Measurements from ENCODE around the gene INPP5K.
A peak's percentile ranks its signal among the peaks of the same experiment; 100 is the strongest.

The INPP5K gene

GRCh38 chr17:1486802-1487695 lies 29.4 kb downstream of the INPP5K start:
- Mint-ChIP-seq H3K27ac (peak overlapping the region; percentile 64 to 82), H3K4me3 (peak overlapping the region; percentile 87 to 88), H3K27me3 (peaks cover 4% of the 10 kb centered on the region), H3K4me1 (peaks cover 50% of the 10 kb centered on the region), H3K9me3 (no peaks in the 10 kb centered on the region)
- ATAC-seq: peak; percentile 62
- peak; percentile 78 to 88 for DNase-seq

- H3K27ac Mint-ChIP-seq: no peak overlapping the region
These were observed 30.7 kb downstream of the INPP5K start for GRCh38 chr17:1485423-1486376.

GRCh38 chr17:1484676-1485422 lies 31.6 kb downstream of the INPP5K start:
- peak in 1 of 2 donors; percentile 52 for DNase-seq
- no peaks in the 10 kb centered on the region for H3K9me3 Mint-ChIP-seq
- peaks cover 35% of the 10 kb centered on the region for H3K4me1 Mint-ChIP-seq
- peak overlapping the region in 1 of 2 donors; percentile 74 for H3K27ac Mint-ChIP-seq
- peak overlapping the region; percentile 77 for H3K4me3 Mint-ChIP-seq
- ATAC-seq: peak; percentile 27
- H3K27me3 Mint-ChIP-seq: no peaks in the 10 kb centered on the region

More at GRCh38 chr17:1485423-1486376, 30.7 kb downstream of the INPP5K start:
- peaks cover 41% of the 10 kb centered on the region for H3K4me1 Mint-ChIP-seq
- H3K27me3 Mint-ChIP-seq: no peaks in the 10 kb centered on the region
- peak overlapping the region; percentile 77 to 88 for H3K4me3 Mint-ChIP-seq
- ATAC-seq (peak; percentile 57), DNase-seq (peak; percentile 64 to 66)
- no peaks in the 10 kb centered on the region for H3K9me3 Mint-ChIP-seq

GRCh38 chr17:1484060-1484535 lies 32.3 kb downstream of the INPP5K start:
- no peak for DNase-seq
- H3K27ac Mint-ChIP-seq: no peak overlapping the region
- no peaks in the 10 kb centered on the region for H3K9me3 Mint-ChIP-seq
- H3K27me3 Mint-ChIP-seq: no peaks in the 10 kb centered on the region
- peaks cover 35% of the 10 kb centered on the region for H3K4me1 Mint-ChIP-seq
- peak overlapping the region; percentile 15 to 31 for H3K4me3 Mint-ChIP-seq
- ATAC-seq: no peak

GRCh38 chr17:1482680-1483079 lies 33.7 kb downstream of the INPP5K start:
- Mint-ChIP-seq H3K9me3 (no peaks in the 10 kb centered on the region), H3K27me3 (no peaks in the 10 kb centered on the region), H3K4me3 (no peak overlapping the region), H3K27ac (no peak overlapping the region), H3K4me1 (peaks cover 23% of the 10 kb centered on the region)
- ATAC-seq (no peak), DNase-seq (no peak)

DNA sequence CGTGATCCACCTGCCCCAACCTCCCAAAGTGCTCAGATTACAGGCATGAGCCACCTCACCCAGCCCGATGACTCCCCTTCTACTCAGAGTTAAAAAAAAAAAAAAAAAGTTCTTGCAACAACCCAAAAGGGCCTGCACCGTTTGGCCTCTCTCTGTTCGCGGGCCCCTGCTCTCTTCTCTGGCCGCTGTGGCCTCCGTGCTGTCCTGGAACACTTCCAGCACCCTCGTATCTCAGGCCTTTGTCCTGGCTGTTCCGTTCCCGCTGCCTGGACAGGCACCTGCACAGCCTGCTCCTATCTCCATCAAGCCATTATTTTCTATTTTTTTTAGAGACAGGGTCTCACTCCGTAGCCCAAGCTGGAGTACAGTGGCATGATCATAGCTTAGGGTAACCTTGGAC lies 34.7 kb downstream of the INPP5K start:
- Mint-ChIP-seq H3K27ac (no peak overlapping the region), H3K27me3 (no peaks in the 10 kb centered on the region), H3K4me1 (peaks cover 13% of the 10 kb centered on the region), H3K4me3 (no peak overlapping the region), H3K9me3 (no peaks in the 10 kb centered on the region)
- ATAC-seq (no peak), DNase-seq (no peak)

GRCh38 chr17:1480747-1481465 lies 35.5 kb downstream of the INPP5K start:
- no peak for ATAC-seq
- Mint-ChIP-seq H3K27ac (no peak overlapping the region), H3K4me3 (no peak overlapping the region), H3K9me3 (no peaks in the 10 kb centered on the region), H3K27me3 (no peaks in the 10 kb centered on the region), H3K4me1 (peaks cover 9% of the 10 kb centered on the region)
- DNase-seq: no peak

GRCh38 chr17:1478418-1478817 lies 38.0 kb downstream of the INPP5K start:
- no peak for ATAC-seq
- no peak for DNase-seq

GRCh38 chr17:1475321-1475854 lies 41.0 kb downstream of the INPP5K start:
- H3K4me3 Mint-ChIP-seq: no peak overlapping the region
- peaks cover 32% of the 10 kb centered on the region for H3K27me3 Mint-ChIP-seq
- H3K9me3 Mint-ChIP-seq: no peaks in the 10 kb centered on the region
- no peak overlapping the region for H3K27ac Mint-ChIP-seq
- no peak for ATAC-seq
- peaks cover 20% of the 10 kb centered on the region for H3K4me1 Mint-ChIP-seq
- no peak for DNase-seq

More at GRCh38 chr17:1478418-1478817, 38.0 kb downstream of the INPP5K start:
- H3K9me3 Mint-ChIP-seq: no peaks in the 10 kb centered on the region
- peaks cover 8% of the 10 kb centered on the region for H3K4me1 Mint-ChIP-seq
- H3K4me3 Mint-ChIP-seq: no peak overlapping the region
- peaks cover 9% of the 10 kb centered on the region for H3K27me3 Mint-ChIP-seq
- H3K27ac Mint-ChIP-seq: no peak overlapping the region

DNA sequence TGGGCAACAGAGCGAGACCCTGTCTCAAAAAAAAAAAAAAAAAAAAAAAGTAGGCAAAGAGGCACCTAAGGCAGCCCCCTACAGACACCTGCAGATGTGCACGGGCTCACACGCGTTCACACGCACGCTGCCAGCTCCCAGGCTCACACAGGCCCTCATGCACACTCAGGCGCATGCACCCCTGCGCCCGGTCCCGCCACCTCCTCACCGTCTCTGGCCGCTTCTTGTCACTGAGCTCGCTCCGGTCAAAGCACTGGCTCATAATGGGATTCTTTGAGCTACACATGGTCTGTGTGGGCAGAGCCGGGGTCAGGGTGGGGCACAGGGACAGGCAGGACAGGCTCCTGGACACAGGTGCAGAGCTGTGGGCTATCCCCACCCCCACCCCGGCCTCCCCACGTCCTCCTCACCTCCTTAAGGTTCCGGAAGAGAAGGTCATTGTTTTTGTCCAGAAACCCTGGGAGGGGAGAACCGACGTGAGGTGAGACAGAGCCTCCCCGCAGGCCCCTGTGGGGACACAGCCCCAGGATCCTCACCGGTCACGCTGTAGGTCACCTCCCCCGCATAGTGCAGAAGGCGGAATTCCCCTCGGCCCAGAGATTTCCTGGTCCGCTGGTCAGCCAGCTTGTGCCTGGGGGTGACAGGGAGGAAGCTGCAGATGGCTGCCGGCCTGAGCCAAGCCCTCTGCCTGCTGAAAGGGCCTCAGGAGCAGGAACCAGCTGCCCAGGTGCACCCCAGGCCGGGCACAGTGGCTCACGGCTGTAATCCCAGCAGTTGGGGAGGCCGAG lies 41.8 kb downstream of the INPP5K start:
- Mint-ChIP-seq H3K27me3 (peaks cover 32% of the 10 kb centered on the region), H3K4me3 (no peak overlapping the region), H3K9me3 (peaks cover 0 to 1% of the 10 kb centered on the region in 2 donors), H3K4me1 (peaks cover 20% of the 10 kb centered on the region), H3K27ac (no peak overlapping the region)
- DNase-seq (no peak), ATAC-seq (no peak)

GRCh38 chr17:1473841-1474240 lies 42.6 kb downstream of the INPP5K start:
- Mint-ChIP-seq H3K27ac (no peak overlapping the region), H3K4me3 (no peak overlapping the region), H3K9me3 (peaks cover 0 to 9% of the 10 kb centered on the region in 2 donors), H3K27me3 (peaks cover 32% of the 10 kb centered on the region), H3K4me1 (peaks cover 20% of the 10 kb centered on the region)
- no peak for DNase-seq
- peak; percentile 65 for ATAC-seq

GRCh38 chr17:1473170-1473569 lies 43.2 kb downstream of the INPP5K start:
- Mint-ChIP-seq H3K4me3 (no peak overlapping the region), H3K9me3 (peaks cover 0 to 15% of the 10 kb centered on the region in 2 donors), H3K4me1 (peaks cover 20% of the 10 kb centered on the region), H3K27ac (no peak overlapping the region), H3K27me3 (peaks cover 33% of the 10 kb centered on the region)
- DNase-seq (no peak), ATAC-seq (peak; percentile 79)

GRCh38 chr17:1471911-1472821 lies 44.2 kb downstream of the INPP5K start:
- ATAC-seq: no peak
- peaks cover 0 to 15% of the 10 kb centered on the region in 2 donors for H3K9me3 Mint-ChIP-seq

More at GRCh38 chr17:1471911-1472821, 44.2 kb downstream of the INPP5K start:
- H3K4me1 Mint-ChIP-seq: peaks cover 20% of the 10 kb centered on the region
- no peak overlapping the region for H3K4me3 Mint-ChIP-seq
- no peak for DNase-seq
- H3K27ac Mint-ChIP-seq: no peak overlapping the region
- peaks cover 37% of the 10 kb centered on the region for H3K27me3 Mint-ChIP-seq
